ENCODE results near the gene OR1F1.

Gene OR1F1

GRCh38 chr16:3248596-3248995 is 60.6 kb downstream of the OR1F1 start:
- TF ChIP-seq CTCF (IDR thresholded peaks at IDR 0.05; ENCODE audit: low read depth, low read length, poor library complexity, severe bottlenecking): no peak
- Histone ChIP-seq H3K4me3 (ENCODE audit: low read length) (no peak overlapping the region), H3K27me3 (ENCODE audit: control insufficient read depth, low read length) (no peaks in the 10 kb centered on the region), H3K4me2 (ENCODE audit: low read length) (no peak overlapping the region), H3K36me3 (ENCODE audit: control insufficient read depth, low read length) (no peaks in the 10 kb centered on the region), H3F3A (ENCODE audit: control insufficient read depth, insufficient read depth) (no peaks in the 10 kb centered on the region), H3K4me1 (ENCODE audit: control insufficient read depth, low read length) (no peaks in the 10 kb centered on the region), H3K27ac (ENCODE audit: low read depth, low read length) (no peak overlapping the region), H3K9me3 (ENCODE audit: control insufficient read depth, insufficient read depth, low read length) (no peaks in the 10 kb centered on the region), H4K20me1 (ENCODE audit: control insufficient read depth, insufficient read depth, low read depth, low read length) (no peaks in the 10 kb centered on the region), H3K9me2 (replicated peaks; ENCODE audit: control insufficient read depth, low read length) (no peaks in the 10 kb centered on the region), H3K79me2 (ENCODE audit: control insufficient read depth, low read length) (no peaks in the 10 kb centered on the region)

- Histone ChIP-seq H4K20me1 (ENCODE audit: control insufficient read depth, insufficient read depth, low read depth, low read length) (no peaks in the 10 kb centered on the region), H3K4me2 (ENCODE audit: low read length) (no peak overlapping the region), H3K36me3 (ENCODE audit: control insufficient read depth, low read length) (no peaks in the 10 kb centered on the region), H3K9me3 (ENCODE audit: control insufficient read depth, insufficient read depth, low read length) (no peaks in the 10 kb centered on the region), H3K4me3 (ENCODE audit: low read length) (no peak overlapping the region), H3K27me3 (ENCODE audit: control insufficient read depth, low read length) (no peaks in the 10 kb centered on the region), H3K9me2 (replicated peaks; ENCODE audit: control insufficient read depth, low read length) (no peaks in the 10 kb centered on the region), H3K79me2 (ENCODE audit: control insufficient read depth, low read length) (no peaks in the 10 kb centered on the region), H3K4me1 (ENCODE audit: control insufficient read depth, low read length) (no peaks in the 10 kb centered on the region), H3F3A (ENCODE audit: control insufficient read depth, insufficient read depth) (no peaks in the 10 kb centered on the region), H3K27ac (ENCODE audit: low read depth, low read length) (no peak overlapping the region)
- no peak for TF ChIP-seq CTCF (IDR thresholded peaks at IDR 0.05; ENCODE audit: low read depth, low read length, poor library complexity, severe bottlenecking)
- no peak for TF ChIP-seq EZH2phosphoT487 (IDR thresholded peaks at IDR 0.05; ENCODE audit: borderline replicate concordance, low read length)
These were observed 61.0 kb downstream of the OR1F1 start for GRCh38 chr16:3249020-3249419.

- Histone ChIP-seq H3K4me3 (ENCODE audit: low read length) (no peak overlapping the region), H3K27ac (ENCODE audit: low read depth, low read length) (no peak overlapping the region), H3K4me2 (ENCODE audit: low read length) (no peak overlapping the region), H3K79me2 (ENCODE audit: control insufficient read depth, low read length) (no peaks in the 10 kb centered on the region), H3K36me3 (ENCODE audit: control insufficient read depth, low read length) (no peaks in the 10 kb centered on the region), H3K9me3 (ENCODE audit: control insufficient read depth, insufficient read depth, low read length) (no peaks in the 10 kb centered on the region), H3K27me3 (ENCODE audit: control insufficient read depth, low read length) (no peaks in the 10 kb centered on the region), H3K4me1 (ENCODE audit: control insufficient read depth, low read length) (no peaks in the 10 kb centered on the region), H4K20me1 (ENCODE audit: control insufficient read depth, insufficient read depth, low read depth, low read length) (no peaks in the 10 kb centered on the region), H3F3A (ENCODE audit: control insufficient read depth, insufficient read depth) (no peaks in the 10 kb centered on the region), H3K9me2 (replicated peaks; ENCODE audit: control insufficient read depth, low read length) (no peaks in the 10 kb centered on the region)
- TF ChIP-seq CTCF (IDR thresholded peaks at IDR 0.05; ENCODE audit: low read depth, low read length, poor library complexity, severe bottlenecking): no peak
- TF ChIP-seq EZH2phosphoT487 (IDR thresholded peaks at IDR 0.05; ENCODE audit: borderline replicate concordance, low read length): no peak
These were observed 61.4 kb downstream of the OR1F1 start for GRCh38 chr16:3249451-3249850.

- H3K36me3 ChIP-seq (ENCODE audit: control insufficient read depth, low read length): no peaks in the 10 kb centered on the region
- H3K4me3 ChIP-seq (ENCODE audit: low read length): no peak overlapping the region
- no peaks in the 10 kb centered on the region for H3K9me3 ChIP-seq (ENCODE audit: control insufficient read depth, insufficient read depth, low read length)
- H3K27ac ChIP-seq (ENCODE audit: low read depth, low read length): no peak overlapping the region
- no peaks in the 10 kb centered on the region for H3K79me2 ChIP-seq (ENCODE audit: control insufficient read depth, low read length)
- H4K20me1 ChIP-seq (ENCODE audit: control insufficient read depth, insufficient read depth, low read depth, low read length): no peaks in the 10 kb centered on the region
- TF ChIP-seq EZH2phosphoT487 (IDR thresholded peaks at IDR 0.05; ENCODE audit: borderline replicate concordance, low read length) (no peak), CTCF (IDR thresholded peaks at IDR 0.05; ENCODE audit: low read depth, low read length, poor library complexity, severe bottlenecking) (no peak)
- no peaks in the 10 kb centered on the region for H3K4me1 ChIP-seq (ENCODE audit: control insufficient read depth, low read length)
- H3F3A ChIP-seq (ENCODE audit: control insufficient read depth, insufficient read depth): no peaks in the 10 kb centered on the region
- no peaks in the 10 kb centered on the region for H3K9me2 ChIP-seq (replicated peaks; ENCODE audit: control insufficient read depth, low read length)
- H3K27me3 ChIP-seq (ENCODE audit: control insufficient read depth, low read length): no peaks in the 10 kb centered on the region
- H3K4me2 ChIP-seq (ENCODE audit: low read length): no peak overlapping the region
These were observed 65.0 kb downstream of the OR1F1 start for GRCh38 chr16:3252967-3253366.

Measured in DOHH2 (cell line).